OCI-LY3 (cell line): ENCODE data around the gene MESP2.

ENCODE experiments used
- H2AFZ ChIP-seq: fragments of 200-600, 300-600 bp; shearing (Covaris generic); 2 replicates; pipeline ENCODE4 v1.6.0; 2014; ENCODE audit warnings: antibody characterized with exemption, low read depth, low read length
- H3K27ac ChIP-seq: fragments of 200-600, 300-600 bp; sonication (generic); 2 replicates; pipeline ENCODE4 v1.5.1; 2014; ENCODE audit warnings: mild to moderate bottlenecking, low read length, moderate library complexity, mixed read lengths
- H3K27me3 ChIP-seq: fragments of 200-600, 300-600 bp; sonication (generic); 2 replicates; pipeline ENCODE4 v1.6.1; 2014; ENCODE audit warnings: low read depth, low read length, mixed read lengths
- H3K36me3 ChIP-seq: fragments of 200-600, 300-600 bp; sonication (generic); replicated peaks from 2 replicates; pipeline ENCODE3; 2014; ENCODE audit warnings: low read depth, low read length, mixed read lengths
- H3K4me1 ChIP-seq: fragments of 300-600, 200-600 bp; sonication (generic); 2 replicates; pipeline ENCODE4 v1.6.1; 2014; ENCODE audit warnings: low read length, mixed read lengths
- H3K4me2 ChIP-seq: fragments of 200-600, 300-600 bp; sonication (generic); 2 replicates; pipeline ENCODE4 v1.6.1; 2014; ENCODE audit warnings: low read length, mixed read lengths
- H3K4me3 ChIP-seq: fragments of 300-600, 200-600 bp; sonication (generic); 2 replicates; pipeline ENCODE4 v1.5.1; 2014; ENCODE audit warnings: antibody characterized with exemption, mild to moderate bottlenecking, low read length, moderate library complexity
- H3K79me2 ChIP-seq: fragments of 300-600, 200-600 bp; shearing (Covaris generic); 2 replicates; pipeline ENCODE4 v1.6.1; 2014; ENCODE audit warnings: mild to moderate bottlenecking, low read length, mixed read lengths
- H3K9ac ChIP-seq: fragments of 300-600, 200-600 bp; shearing (Covaris generic); 2 replicates; pipeline ENCODE4 v1.6.0; 2014; ENCODE audit warnings: mild to moderate bottlenecking, low read length, moderate library complexity
- H3K9me3 ChIP-seq: fragments of 200-600, 300-600 bp; shearing (Covaris generic); 2 replicates; pipeline ENCODE4 v1.6.1; 2014; ENCODE audit warnings: low read length, mixed read lengths; ENCODE audit not compliant: insufficient read depth
- H4K20me1 ChIP-seq: fragments of 200-600, 300-600 bp; sonication (generic); 2 replicates; pipeline ENCODE4 v1.6.1; 2016; ENCODE audit warnings: low read length, mixed read lengths; ENCODE audit not compliant: insufficient read depth
- EZH2phosphoT487 ChIP-seq: fragments of 200-600 bp; shearing (Covaris generic); IDR thresholded peaks from 2 replicates; pipeline ENCODE4 v1.6.1; 2018; ENCODE audit warnings: antibody characterized with exemption, mixed run types, low read depth
- TF ChIP-seq, protein P1 (sequence below): fragments of 200-600, 300-600 bp; sonication (generic); IDR thresholded peaks from 2 replicates; pipeline ENCODE4 v1.5.1; 2014; ENCODE audit warnings: antibody characterized with exemption, low read length, low read depth

MESP2 gene

DNA sequence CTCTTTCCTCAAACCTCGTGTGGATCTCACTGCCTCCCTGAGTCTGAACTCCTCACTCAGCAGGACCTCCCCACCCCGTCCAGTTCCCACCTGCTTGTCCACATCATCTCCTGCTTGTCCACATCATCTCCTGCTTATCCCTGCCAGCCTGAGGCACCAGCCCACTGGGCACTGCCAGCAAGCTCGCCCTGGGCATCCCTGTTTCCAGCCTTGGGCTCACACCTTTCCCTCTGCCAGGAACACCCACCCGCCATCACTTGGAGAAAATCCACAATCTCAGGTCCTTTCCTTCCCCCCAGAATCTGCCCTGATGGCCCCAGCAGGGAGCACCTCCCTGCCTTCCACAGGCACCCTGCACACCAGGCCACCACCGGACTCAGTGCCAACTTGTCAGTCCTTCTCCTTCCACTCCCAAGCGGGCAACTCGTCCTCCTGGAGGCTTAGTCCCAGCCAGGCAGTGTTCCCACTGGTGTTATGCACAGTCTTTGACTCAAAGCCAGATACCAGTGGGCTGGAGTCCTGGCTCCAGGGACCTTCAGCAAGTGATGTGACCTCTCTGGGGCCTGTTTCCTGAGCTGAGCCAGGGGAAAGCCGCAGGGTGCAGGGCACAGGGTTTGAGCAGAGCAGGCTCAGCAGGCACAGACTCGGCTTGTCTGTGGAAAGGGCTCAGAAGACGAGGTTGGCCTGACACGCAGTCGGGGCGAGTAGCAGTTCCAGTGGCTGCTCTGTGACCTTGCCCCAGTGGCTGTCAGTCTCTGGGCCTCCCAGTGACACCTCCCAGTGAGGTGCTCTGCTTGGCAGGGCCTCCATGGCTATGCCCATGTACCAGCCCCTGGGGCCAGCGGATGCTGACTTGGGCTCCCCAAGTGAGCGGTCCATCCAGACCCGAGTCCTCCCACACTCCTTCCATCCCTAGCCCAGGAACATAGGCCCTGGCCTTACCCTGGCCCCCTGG is 9.5 kb upstream of the MESP2 start:
- Histone ChIP-seq H3K4me1 (peaks cover 8% of the 10 kb centered on the region), H3K9me3 (no peaks in the 10 kb centered on the region), H3K27ac (no peak overlapping the region), H3K36me3 (no peaks in the 10 kb centered on the region), H3K79me2 (no peaks in the 10 kb centered on the region), H3K9ac (no peak overlapping the region), H3K27me3 (no peaks in the 10 kb centered on the region), H3K4me2 (no peak overlapping the region), H2AFZ (no peak overlapping the region), H4K20me1 (no peaks in the 10 kb centered on the region), H3K4me3 (no peak overlapping the region)
- TF ChIP-seq EZH2phosphoT487 = no peak
- TF ChIP-seq, protein P1, sequence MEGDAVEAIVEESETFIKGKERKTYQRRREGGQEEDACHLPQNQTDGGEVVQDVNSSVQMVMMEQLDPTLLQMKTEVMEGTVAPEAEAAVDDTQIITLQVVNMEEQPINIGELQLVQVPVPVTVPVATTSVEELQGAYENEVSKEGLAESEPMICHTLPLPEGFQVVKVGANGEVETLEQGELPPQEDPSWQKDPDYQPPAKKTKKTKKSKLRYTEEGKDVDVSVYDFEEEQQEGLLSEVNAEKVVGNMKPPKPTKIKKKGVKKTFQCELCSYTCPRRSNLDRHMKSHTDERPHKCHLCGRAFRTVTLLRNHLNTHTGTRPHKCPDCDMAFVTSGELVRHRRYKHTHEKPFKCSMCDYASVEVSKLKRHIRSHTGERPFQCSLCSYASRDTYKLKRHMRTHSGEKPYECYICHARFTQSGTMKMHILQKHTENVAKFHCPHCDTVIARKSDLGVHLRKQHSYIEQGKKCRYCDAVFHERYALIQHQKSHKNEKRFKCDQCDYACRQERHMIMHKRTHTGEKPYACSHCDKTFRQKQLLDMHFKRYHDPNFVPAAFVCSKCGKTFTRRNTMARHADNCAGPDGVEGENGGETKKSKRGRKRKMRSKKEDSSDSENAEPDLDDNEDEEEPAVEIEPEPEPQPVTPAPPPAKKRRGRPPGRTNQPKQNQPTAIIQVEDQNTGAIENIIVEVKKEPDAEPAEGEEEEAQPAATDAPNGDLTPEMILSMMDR = no peak

DNA sequence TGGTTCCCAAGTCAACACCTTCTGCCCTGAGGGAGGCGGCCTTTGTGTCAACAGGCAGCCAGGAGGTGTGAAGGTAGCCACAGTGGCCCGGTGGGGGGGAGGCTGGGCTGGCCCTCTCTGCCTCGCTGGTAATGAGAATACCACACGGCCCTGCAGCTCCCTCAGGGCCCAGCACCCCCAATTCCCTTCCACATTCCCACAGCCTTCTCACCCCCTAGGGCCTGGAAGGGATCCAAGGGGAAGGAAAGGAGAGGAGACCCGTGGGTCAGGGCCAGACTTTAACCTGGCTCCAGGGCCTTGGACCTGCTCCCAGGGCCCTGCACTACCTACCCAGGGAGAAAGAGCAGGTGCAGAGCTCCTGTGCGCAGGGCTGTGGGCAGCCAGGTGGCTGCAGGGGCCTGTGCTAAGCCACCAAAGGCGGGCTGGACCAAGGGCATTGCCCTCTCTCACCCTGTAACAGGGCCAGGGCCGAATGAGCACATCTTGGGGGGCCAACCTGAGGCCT is 8.7 kb upstream of the MESP2 start:
- Histone ChIP-seq H3K4me1 (no peaks in the 10 kb centered on the region; the same call in 1 of the 2 replicates), H3K27me3 (no peaks in the 10 kb centered on the region), H4K20me1 (no peaks in the 10 kb centered on the region), H2AFZ (peak overlapping the region; percentile 32; the same call in 1 of the 2 replicates), H3K36me3 (no peaks in the 10 kb centered on the region), H3K9ac (no peak overlapping the region; the same call in 1 of the 2 replicates), H3K9me3 (no peaks in the 10 kb centered on the region), H3K27ac (no peak overlapping the region), H3K4me3 (no peak overlapping the region), H3K79me2 (no peaks in the 10 kb centered on the region), H3K4me2 (no peak overlapping the region)
- no peak for TF ChIP-seq EZH2phosphoT487
- TF ChIP-seq, protein P1 = no peak

DNA sequence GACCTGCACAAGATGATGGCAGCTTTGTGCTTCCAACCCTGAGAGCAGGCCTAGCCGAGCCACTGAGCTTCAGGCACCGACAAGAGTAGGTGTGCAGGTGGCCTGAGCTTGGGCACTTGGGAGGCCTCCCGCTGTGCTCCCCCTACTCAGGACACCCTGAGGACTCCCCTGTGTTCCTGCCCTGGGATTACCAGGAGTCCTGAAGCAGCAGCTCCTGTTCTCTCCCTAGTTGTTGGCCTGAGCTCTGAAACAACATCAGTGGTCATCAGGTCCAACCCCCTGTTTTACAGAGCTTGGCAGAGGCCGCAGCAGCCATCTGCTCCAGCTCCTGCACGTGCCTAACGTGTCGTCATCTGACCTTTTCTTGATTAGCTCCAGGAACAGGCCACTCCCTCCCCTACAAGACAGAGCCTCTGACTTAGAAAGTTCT is 8.0 kb upstream of the MESP2 start:
- Histone ChIP-seq H3K27ac (no peak overlapping the region), H3K36me3 (no peaks in the 10 kb centered on the region), H3K9ac (no peak overlapping the region), H4K20me1 (no peaks in the 10 kb centered on the region), H3K27me3 (no peaks in the 10 kb centered on the region), H3K4me2 (no peak overlapping the region), H2AFZ (peak overlapping the region; percentile 32; the same call in 1 of the 2 replicates), H3K4me1 (peaks cover 4% of the 10 kb centered on the region; the same call in 1 of the 2 replicates), H3K4me3 (no peak overlapping the region), H3K79me2 (no peaks in the 10 kb centered on the region), H3K9me3 (no peaks in the 10 kb centered on the region)
- TF ChIP-seq, protein P1 = no peak
- no peak for TF ChIP-seq EZH2phosphoT487

DNA sequence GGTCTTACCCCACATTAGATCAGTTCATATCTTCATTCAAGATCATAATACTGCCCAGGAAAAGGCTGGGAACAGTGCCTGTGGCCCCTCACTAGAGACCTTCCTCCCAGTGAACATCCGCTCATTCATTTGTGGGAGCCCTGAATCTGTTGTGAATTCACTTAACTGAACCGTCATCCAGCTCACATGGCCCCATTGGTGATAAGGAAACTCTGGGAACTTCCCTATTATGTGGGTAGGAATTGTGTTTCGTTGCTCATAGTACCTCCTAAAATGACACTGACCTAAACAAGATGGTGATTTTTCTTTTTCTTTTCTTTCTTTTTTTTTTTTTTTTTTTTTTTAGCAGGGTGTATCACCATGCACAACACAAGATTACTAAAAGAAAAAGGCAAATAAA is 6.8 kb upstream of the MESP2 start:
- Histone ChIP-seq H3K79me2 (no peaks in the 10 kb centered on the region), H3K36me3 (no peaks in the 10 kb centered on the region), H3K9ac (no peak overlapping the region), H4K20me1 (no peaks in the 10 kb centered on the region), H3K4me3 (no peak overlapping the region), H3K27me3 (no peaks in the 10 kb centered on the region), H3K4me2 (no peak overlapping the region), H3K27ac (no peak overlapping the region), H2AFZ (no peak overlapping the region), H3K9me3 (no peaks in the 10 kb centered on the region), H3K4me1 (peaks cover 6% of the 10 kb centered on the region; the same call in 1 of the 2 replicates)
- TF ChIP-seq, protein P1 = no peak
- no peak for TF ChIP-seq EZH2phosphoT487
